Stimulated activated naive CD8-positive, alpha-beta T cell treated with anti-CD3 and anti-CD28 coated beads, Interleukin-15, amount 100 ng/mL, for 72 hours (primary cell): ENCODE measurements around the gene CUEDC2.

Experiments used
- ATAC-seq: fragments of 150-1000 bp; cut with Tn5 transposase; 2 replicates; pipeline ENCODE4 v1.10.0; 2021; ENCODE audit warnings: mild to moderate bottlenecking, moderate library complexity
- DNase-seq, 2 donors: peaks; one replicate each; pipeline ENCODE4 v3.0.0; 2021 to 2022
- H3K27ac Mint-ChIP-seq, 2 donors: one replicate each; pipeline ENCODE4 v1.8.0; 2022; ENCODE audit warnings: mild to moderate bottlenecking in 2 of 2, mixed read lengths in 2 of 2, moderate library complexity in 2 of 2
- H3K27me3 Mint-ChIP-seq: one replicate; pipeline ENCODE4 v1.8.0; 2022; ENCODE audit warnings: mixed read lengths
- H3K4me1 Mint-ChIP-seq: one replicate; pipeline ENCODE4 v1.8.0; 2022; ENCODE audit warnings: mild to moderate bottlenecking, mixed read lengths
- H3K4me3 Mint-ChIP-seq, 2 donors: one replicate each; pipeline ENCODE4 v1.8.0; 2022; ENCODE audit warnings: mild to moderate bottlenecking in 2 of 2, mixed read lengths in 2 of 2, moderate library complexity in 1 of 2
- H3K9me3 Mint-ChIP-seq, 2 donors: one replicate each; pipeline ENCODE4 v1.8.0; 2022; ENCODE audit warnings: mixed read lengths in 2 of 2

Gene CUEDC2

DNA sequence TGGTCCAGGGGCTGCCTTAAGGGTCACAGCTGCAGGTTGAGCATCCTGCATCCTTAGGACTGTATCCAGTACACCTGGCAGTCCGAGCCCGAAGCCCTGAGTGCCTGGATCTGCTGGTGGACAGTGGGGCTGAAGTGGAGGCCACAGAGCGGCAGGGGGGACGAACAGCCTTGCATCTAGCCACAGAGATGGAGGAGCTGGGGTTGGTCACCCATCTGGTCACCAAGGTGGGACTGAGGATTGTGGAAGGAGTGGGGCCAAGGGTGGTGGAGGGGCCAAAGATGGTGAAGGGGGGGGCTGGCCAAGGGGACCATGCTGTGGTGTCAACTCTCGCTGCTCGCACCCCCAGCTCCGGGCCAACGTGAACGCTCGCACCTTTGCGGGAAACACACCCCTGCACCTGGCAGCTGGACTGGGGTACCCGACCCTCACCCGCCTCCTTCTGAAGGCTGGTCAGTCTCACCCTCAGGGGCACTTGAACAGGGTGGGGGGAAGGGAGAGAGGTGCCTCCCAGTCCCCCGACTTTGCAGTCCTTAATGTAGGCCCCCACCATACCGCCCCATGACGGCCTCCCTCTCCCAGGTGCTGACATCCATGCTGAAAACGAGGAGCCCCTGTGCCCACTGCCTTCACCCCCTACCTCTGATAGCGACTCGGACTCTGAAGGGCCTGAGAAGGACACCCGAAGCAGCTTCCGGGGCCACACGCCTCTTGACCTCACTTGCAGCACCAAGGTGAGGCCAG is 31.6 kb downstream of the CUEDC2 start:
- no peak for DNase-seq
- peaks cover 86% of the 10 kb centered on the region for H3K4me1 Mint-ChIP-seq
- no peaks in the 10 kb centered on the region for H3K27me3 Mint-ChIP-seq
- H3K9me3 Mint-ChIP-seq, result no peaks in the 10 kb centered on the region
- peak overlapping the region; percentile 39 to 82 for H3K4me3 Mint-ChIP-seq
- H3K27ac Mint-ChIP-seq, result peak overlapping the region in 1 of 2 donors; percentile 80
- ATAC-seq, result no peak

DNA sequence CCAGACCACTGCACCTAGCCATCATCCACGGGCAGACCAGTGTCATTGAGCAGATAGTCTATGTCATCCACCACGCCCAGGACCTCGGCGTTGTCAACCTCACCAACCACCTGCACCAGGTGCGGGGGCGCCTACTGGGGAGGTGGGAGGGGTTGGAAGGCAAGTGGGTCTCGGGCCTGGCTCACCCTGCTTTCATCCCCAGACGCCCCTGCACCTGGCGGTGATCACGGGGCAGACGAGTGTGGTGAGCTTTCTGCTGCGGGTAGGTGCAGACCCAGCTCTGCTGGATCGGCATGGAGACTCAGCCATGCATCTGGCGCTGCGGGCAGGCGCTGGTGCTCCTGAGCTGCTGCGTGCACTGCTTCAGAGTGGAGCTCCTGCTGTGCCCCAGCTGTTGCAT is 32.3 kb downstream of the CUEDC2 start:
- ATAC-seq, result no peak

DNA sequence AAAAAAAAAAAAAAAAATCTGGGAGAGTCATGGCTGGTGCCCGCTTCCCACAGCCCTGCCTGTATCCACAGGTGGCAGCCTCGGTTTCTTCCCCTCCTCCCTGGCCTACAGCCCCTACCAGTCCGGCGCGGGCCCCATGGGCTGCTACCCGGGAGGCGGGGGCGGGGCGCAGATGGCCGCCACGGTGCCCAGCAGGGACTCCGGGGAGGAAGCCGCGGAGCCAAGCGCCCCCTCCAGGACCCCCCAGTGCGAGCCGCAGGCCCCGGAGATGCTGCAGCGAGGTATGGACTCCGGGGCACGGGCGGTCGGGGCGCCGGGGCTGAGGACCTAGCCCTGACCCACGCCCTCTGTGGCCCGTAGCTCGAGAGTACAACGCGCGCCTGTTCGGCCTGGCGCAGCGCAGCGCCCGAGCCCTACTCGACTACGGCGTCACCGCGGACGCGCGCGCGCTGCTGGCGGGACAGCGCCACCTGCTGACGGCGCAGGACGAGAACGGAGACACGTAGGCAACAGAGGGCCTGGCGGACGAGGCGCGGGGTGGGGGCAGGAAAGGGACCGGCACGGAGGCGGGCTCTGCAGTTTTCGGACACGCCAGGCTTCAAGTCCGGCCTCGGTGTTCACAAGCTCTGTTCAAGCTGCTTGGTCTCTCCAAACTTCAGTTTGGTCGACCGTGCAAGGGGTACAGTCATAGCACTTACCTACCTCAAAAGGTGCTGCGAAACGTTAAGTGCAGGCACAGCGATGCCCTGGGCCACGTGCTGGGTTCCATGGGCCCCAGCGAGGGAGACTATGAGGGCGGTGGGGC is 33.0 kb downstream of the CUEDC2 start:
- Mint-ChIP-seq H3K27me3 (no peaks in the 10 kb centered on the region), H3K4me1 (peaks cover 72% of the 10 kb centered on the region), H3K9me3 (no peaks in the 10 kb centered on the region), H3K4me3 (peak overlapping the region; percentile 86 to 96), H3K27ac (peak overlapping the region; percentile 33 to 87)
- DNase-seq, result peak; percentile 89 to 91
- peak; percentile 58 for ATAC-seq

More for the DNA sequence above, 32.3 kb downstream of the CUEDC2 start:
- Mint-ChIP-seq H3K9me3 (no peaks in the 10 kb centered on the region), H3K27ac (peak overlapping the region in 1 of 2 donors; percentile 80), H3K4me3 (peak overlapping the region; percentile 82 to 96), H3K4me1 (peaks cover 79% of the 10 kb centered on the region), H3K27me3 (no peaks in the 10 kb centered on the region)
- no peak for DNase-seq

DNA sequence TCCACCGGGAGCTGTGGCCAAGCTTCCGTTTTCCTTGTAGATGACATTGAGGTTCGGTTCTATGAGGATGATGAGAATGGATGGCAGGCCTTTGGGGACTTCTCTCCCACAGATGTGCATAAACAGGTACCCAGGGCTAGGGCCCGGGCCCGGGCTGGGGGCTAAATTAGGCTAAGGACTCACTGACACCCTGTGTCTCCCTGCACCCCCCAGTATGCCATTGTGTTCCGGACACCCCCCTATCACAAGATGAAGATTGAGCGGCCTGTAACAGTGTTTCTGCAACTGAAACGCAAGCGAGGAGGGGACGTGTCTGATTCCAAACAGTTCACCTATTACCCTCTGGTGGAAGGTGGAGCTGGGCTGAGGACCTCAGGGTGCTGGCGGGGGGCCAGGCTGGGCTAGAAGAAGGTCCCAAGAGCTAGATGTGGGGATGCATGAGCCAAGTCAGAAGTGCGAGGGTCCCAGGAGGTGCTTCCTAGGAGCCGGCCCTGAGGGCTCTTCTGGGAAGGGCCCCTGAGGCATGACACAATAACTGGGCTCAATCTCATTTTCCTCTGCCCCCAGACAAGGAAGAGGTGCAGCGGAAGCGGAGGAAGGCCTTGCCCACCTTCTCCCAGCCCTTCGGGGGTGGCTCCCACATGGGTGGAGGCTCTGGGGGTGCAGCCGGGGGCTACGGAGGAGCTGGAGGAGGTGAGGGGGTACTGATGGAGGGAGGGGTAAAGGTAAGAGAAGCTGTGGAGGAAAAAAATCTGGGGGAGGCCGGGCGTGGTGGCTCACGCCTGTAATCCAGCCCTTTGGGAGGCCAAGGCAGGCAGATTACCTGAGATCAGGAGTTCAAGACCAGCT is 34.0 kb downstream of the CUEDC2 start:
- ATAC-seq (no peak), DNase-seq (peak in 1 of 2 donors; percentile 21)
- Mint-ChIP-seq H3K27ac (peak overlapping the region; percentile 33 to 76), H3K9me3 (no peaks in the 10 kb centered on the region), H3K27me3 (no peaks in the 10 kb centered on the region), H3K4me1 (peaks cover 70% of the 10 kb centered on the region), H3K4me3 (peak overlapping the region; percentile 86 to 96)

DNA sequence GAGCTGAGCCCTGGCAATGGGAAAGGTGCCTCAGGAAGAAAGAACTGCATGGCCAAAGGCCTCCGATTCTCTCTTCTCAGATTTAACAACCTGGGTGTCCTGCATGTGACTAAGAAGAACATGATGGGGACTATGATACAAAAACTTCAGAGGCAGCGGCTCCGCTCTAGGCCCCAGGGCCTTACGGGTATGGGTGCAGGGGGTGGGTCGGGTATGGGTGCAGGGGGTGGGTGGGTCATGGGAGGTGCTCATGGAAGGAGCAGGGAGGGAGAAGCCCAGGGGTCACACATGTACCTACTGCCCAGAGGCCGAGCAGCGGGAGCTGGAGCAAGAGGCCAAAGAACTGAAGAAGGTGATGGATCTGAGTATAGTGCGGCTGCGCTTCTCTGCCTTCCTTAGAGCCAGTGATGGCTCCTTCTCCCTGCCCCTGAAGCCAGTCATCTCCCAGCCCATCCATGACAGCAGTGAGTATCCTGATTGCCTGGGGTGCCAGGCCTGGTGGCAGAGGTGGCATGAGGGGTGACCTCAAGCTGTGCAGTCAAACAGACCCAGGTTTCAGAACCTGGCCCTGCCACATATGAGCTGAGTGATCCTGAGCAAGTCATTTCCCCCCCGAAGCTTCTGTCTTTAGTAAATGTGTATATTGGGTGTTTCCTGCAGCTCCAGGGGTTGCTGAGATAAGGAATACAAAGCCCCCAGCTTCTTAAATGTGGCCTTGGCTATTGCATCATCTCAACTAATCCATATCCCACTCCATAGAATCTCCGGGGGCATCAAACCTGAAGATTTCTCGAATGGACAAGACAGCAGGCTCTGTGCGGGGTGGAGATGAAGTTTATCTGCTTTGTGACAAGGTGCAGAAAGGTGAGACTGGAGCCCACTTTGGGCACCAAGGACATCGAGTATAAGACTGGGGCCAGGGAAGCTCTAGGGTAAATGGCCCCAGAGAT is 34.9 kb downstream of the CUEDC2 start:
- ATAC-seq, result no peak
- peak in 1 of 2 donors; percentile 20 for DNase-seq
- Mint-ChIP-seq H3K27me3 (no peaks in the 10 kb centered on the region), H3K27ac (peak overlapping the region; percentile 71 to 98), H3K4me1 (peaks cover 76% of the 10 kb centered on the region), H3K4me3 (peak overlapping the region; percentile 86 to 96), H3K9me3 (no peaks in the 10 kb centered on the region)

DNA sequence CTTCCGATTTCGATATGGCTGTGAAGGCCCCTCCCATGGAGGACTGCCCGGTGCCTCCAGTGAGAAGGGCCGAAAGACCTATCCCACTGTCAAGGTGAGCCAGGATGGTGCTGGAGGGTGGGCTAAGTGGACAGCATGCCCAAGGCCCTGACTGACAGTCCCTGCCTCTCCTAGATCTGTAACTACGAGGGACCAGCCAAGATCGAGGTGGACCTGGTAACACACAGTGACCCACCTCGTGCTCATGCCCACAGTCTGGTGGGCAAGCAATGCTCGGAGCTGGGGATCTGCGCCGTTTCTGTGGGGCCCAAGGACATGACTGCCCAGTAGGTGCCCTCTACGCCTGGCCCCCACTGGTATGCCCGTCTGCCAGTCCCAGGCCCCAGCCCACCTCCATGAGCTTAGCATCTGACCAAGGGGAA is 35.6 kb downstream of the CUEDC2 start:
- no peak for DNase-seq
- no peak for ATAC-seq
- H3K4me3 Mint-ChIP-seq, result peak overlapping the region; percentile 86 to 96
- H3K27me3 Mint-ChIP-seq, result no peaks in the 10 kb centered on the region
- peaks cover 74% of the 10 kb centered on the region for H3K4me1 Mint-ChIP-seq
- H3K27ac Mint-ChIP-seq, result peak overlapping the region; percentile 98 to 99
- no peaks in the 10 kb centered on the region for H3K9me3 Mint-ChIP-seq

DNA sequence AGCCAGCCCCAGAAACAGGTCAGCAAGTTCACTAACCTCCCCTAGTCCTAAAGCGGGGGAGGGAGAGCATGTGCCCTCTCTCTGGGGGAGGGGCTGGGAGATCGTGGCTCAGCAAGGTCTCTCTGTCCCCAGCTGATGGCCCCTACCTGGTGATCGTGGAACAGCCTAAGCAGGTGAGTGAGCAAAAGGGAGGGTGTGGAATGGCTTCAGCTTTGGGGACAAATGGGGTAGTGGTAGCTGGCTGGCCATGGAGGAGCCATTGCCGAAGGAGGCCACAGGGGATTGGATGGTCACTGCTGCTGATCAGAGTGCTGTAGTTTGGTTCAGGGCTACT is 36.1 kb downstream of the CUEDC2 start:
- Mint-ChIP-seq H3K4me1 (peaks cover 70% of the 10 kb centered on the region), H3K27me3 (no peaks in the 10 kb centered on the region), H3K27ac (peak overlapping the region; percentile 98 to 99), H3K9me3 (no peaks in the 10 kb centered on the region), H3K4me3 (peak overlapping the region; percentile 86 to 96)
- DNase-seq (peak in 1 of 2 donors; percentile 31), ATAC-seq (no peak)

DNA sequence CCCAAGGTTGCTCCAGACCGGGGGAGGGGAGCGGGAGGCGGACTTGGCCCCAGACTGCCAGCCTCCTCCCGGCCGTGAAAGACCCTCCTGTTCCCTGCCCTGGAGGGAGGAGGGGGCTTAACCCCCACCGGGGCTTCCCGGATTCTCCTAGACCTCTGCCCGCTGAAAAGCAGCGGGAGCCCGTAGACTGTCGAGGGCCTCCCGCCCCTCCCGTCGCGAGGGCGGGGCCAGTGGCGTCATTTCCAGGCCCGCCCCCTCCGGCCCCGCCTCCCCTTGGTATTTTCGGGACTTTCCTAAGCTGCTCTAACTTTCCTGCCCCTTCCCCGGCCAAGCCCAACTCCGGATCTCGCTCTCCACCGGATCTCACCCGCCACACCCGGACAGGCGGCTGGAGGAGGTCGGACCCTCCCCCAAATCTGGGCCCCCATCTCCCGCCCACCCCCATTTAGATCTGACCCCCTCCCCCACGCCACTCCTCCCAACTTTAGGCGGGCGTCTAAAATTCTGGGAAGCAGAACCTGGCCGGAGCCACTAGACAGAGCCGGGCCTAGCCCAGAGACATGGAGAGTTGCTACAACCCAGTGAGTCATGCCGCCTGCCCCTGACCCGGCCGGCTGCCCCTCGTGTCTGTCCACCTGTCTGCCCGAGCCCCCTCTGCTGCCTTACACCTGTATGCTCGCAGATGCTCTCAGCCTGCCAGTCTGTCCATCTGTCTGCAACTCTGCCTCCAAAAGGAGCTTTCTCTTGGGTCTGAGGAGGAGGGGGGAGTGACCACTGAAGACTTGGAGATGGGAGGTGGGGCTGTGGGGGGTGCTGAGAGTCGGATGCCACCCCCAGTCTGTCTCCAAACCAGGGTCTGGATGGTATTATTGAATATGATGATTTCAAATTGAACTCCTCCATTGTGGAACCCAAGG is 36.7 kb downstream of the CUEDC2 start, which contains the start of gene NFKB2:
TSS of gene NFKB2 (plus strand) at position 306 of the 917 bp plus-strand sequence. CDS start at position 561, 255 bp downstream.
- Mint-ChIP-seq H3K9me3 (no peaks in the 10 kb centered on the region), H3K4me3 (peak within 1 kb of the TSS; percentile 86 to 96), H3K27me3 (no peaks in the 10 kb centered on the region), H3K4me1 (peaks cover 69% of the 10 kb centered on the region), H3K27ac (peak within 1 kb of the TSS; percentile 98 to 99)
- DNase-seq (peak; percentile 90 to 93), ATAC-seq (peak; percentile 35)

DNA sequence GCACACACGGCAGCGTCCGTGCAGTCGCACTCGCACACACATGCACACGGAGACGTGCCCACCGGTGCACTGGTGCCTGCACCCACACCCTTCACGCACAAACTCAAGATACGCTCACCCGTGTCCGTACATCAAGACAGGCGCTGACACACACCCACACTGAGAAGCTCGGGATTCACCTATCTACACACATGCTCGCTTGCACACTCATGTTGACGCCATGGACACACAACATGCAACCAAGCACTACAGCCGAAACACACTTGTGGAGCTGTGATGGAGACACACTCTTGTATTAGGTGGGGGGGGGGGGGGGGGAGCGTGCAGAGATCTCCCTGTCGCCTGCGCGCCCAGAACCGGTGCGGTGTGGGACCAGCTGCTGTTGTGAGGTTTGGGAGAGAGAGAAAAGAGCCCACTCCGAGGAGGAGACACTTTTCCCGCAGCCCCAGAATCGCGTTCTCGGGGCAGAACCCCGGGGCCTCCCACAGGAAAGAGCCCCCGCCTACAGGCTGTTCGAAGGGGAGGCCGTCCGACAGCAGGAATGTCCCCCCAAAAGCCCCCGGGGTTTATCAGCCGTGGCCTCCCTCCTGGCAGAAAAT is 37.5 kb downstream of the CUEDC2 start:
- Mint-ChIP-seq H3K27me3 (no peaks in the 10 kb centered on the region), H3K4me1 (peaks cover 65% of the 10 kb centered on the region), H3K4me3 (peak overlapping the region; percentile 86 to 96), H3K27ac (peak overlapping the region; percentile 98 to 99), H3K9me3 (no peaks in the 10 kb centered on the region)
- DNase-seq (peak; percentile 82 to 91), ATAC-seq (peak; percentile 41)

DNA sequence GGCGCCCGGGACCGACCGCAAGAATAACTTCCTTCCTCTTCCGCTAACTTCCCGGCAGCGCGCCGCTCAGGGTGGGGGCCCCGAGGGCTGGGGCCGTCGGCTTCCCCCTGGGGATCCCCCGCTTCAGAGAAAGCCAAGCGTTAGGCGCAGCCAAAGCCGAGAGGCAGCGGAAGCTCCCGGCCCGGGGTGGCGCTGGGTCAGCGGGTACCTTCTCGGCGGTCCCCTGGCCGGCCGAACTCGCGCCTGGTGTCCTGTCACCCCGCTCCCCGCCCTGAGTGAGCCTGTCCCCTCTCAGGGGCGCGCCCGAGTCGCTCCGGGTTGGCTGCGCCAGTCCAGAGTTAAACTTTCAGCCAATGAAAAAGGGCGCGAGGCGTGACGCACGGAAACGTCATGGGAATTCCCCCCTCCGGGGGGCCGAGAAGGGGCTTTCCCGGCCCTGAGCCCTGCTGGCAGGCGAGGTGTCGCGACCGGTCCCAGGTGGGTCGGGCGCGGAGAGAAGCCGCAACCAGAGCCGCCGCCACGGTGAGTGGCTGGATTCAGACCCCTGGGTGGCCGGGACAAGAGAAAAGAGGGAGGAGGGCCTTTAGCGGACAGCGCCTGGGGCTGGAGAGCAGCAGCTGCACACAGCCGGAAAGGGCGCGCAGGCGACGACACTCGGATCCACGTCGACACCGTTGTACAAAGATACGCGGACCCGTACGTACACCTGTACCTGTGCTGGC is 38.1 kb downstream of the CUEDC2 start:
- H3K27ac Mint-ChIP-seq, result peak overlapping the region; percentile 98 to 99
- peaks cover 58% of the 10 kb centered on the region for H3K4me1 Mint-ChIP-seq
- peak overlapping the region; percentile 86 to 96 for H3K4me3 Mint-ChIP-seq
- no peaks in the 10 kb centered on the region for H3K9me3 Mint-ChIP-seq
- H3K27me3 Mint-ChIP-seq, result no peaks in the 10 kb centered on the region
- ATAC-seq (peak; percentile 90), DNase-seq (peak; percentile 100)

DNA sequence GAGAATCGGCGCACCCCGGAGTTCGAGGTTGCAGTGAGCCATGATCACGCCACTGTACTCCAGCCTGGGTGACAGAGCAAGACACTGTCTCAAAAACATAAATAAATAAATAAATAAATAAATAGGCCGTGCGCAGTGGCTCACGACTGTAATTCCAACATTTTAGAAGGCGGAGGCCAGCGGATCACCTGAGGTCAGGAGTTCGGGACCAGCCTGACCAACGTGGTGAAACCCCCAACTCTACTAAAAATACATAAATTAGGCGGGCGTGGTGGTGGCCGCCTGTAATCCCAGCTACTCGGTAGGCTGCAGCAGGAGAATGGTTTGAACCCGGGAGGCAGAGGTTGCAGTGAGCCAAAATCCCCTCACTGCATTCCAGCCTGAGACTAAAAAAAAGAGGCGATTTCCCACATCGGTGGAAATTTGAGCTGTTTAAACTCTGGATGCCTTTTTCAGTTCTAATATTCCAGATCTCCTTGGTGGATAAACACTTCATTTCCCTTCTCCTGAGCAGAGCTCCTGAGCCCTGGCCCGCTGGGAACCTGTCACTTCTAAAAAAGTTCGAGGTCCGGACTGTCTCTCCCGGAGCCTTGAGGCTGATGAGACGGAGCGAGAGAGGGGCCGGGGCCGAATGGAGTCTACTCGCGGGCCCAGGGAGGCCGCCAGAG is 38.8 kb downstream of the CUEDC2 start:
- no peak for ATAC-seq
- Mint-ChIP-seq H3K27ac (peak overlapping the region; percentile 98 to 99), H3K4me3 (peak overlapping the region; percentile 86 to 96), H3K27me3 (no peaks in the 10 kb centered on the region), H3K9me3 (no peaks in the 10 kb centered on the region), H3K4me1 (peaks cover 53% of the 10 kb centered on the region)
- DNase-seq, result no peak

DNA sequence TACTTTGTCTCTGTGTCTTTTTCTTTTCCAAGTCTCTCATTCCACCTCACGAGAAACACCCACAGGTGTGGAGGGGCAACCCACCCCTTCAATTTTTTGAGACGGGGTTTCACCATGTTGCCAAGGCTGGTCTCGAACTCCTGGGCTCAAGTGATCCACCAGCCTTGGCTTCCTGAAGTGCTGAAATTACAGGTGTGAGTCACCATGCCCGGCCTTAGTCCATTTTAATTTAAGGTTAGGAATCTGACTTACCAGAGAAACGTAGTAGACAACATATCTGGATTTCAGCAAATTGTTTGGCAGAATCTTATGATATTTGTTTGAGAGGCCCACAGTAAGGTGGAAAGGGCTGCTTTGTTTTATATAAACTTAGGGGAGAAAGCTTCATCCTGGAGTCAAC is 40.1 kb downstream of the CUEDC2 start:
- no peaks in the 10 kb centered on the region for H3K27me3 Mint-ChIP-seq

More for the DNA sequence above, 40.1 kb downstream of the CUEDC2 start:
- Mint-ChIP-seq H3K4me1 (peaks cover 40% of the 10 kb centered on the region), H3K27ac (no peak overlapping the region), H3K4me3 (peak overlapping the region in 1 of 2 donors; percentile 86), H3K9me3 (no peaks in the 10 kb centered on the region)
- no peak for DNase-seq
- no peak for ATAC-seq
